WTC11 (cell line): ENCODE data around the gene CXCL5.

Experiments
- CREM ChIP-seq: sonication (generic); formaldehyde crosslinking; IDR thresholded peaks from 2 replicates; pipeline ENCODE4 v1.8.1; 2022; ENCODE audit warnings: mild to moderate bottlenecking, missing genetic modification reagents, moderate library complexity
- ETV6 ChIP-seq: sonication (generic); formaldehyde crosslinking; IDR thresholded peaks from 2 replicates; pipeline ENCODE4 v1.8.1; 2022; ENCODE audit warnings: mild to moderate bottlenecking, missing genetic modification reagents
- FOXP1 ChIP-seq: sonication (generic); formaldehyde crosslinking; IDR thresholded peaks from 2 replicates; pipeline ENCODE4 v1.8.0; 2022; ENCODE audit warnings: missing genetic modification reagents, mild to moderate bottlenecking, moderate library complexity, borderline replicate concordance
- GABPB1 ChIP-seq: sonication (generic); formaldehyde crosslinking; IDR thresholded peaks from 2 replicates; pipeline ENCODE4 v1.8.1; 2023; ENCODE audit warnings: mild to moderate bottlenecking, missing genetic modification reagents
- NR1H2 ChIP-seq: sonication (generic); formaldehyde crosslinking; IDR thresholded peaks from 2 replicates; pipeline ENCODE4 v1.9.0; 2021; ENCODE audit warnings: mild to moderate bottlenecking, moderate library complexity, missing genetic modification reagents
- NR2C2 ChIP-seq: sonication (generic); formaldehyde crosslinking; IDR thresholded peaks from 2 replicates; pipeline ENCODE4 v1.8.0; 2022; ENCODE audit warnings: mild to moderate bottlenecking, missing genetic modification reagents
- NR3C1 ChIP-seq: sonication (generic); formaldehyde crosslinking; conservative IDR thresholded peaks from 2 replicates; pipeline ENCODE4 v1.8.1; 2023; ENCODE audit warnings: low read depth, mild to moderate bottlenecking, missing genetic modification reagents
- TEAD4 ChIP-seq: sonication (generic); formaldehyde crosslinking; IDR thresholded peaks from 2 replicates; pipeline ENCODE4 v1.8.0; 2022; ENCODE audit warnings: mild to moderate bottlenecking, missing genetic modification reagents
- ZNF263 ChIP-seq: sonication (generic); formaldehyde crosslinking; IDR thresholded peaks from 2 replicates; pipeline ENCODE4 v1.8.1; 2022; ENCODE audit warnings: low read depth, mild to moderate bottlenecking, moderate library complexity, missing genetic modification reagents
- TF ChIP-seq, protein P1 (sequence below): sonication (generic); formaldehyde crosslinking; IDR thresholded peaks from 2 replicates; pipeline ENCODE4 v1.8.0; 2022; ENCODE audit warnings: mild to moderate bottlenecking, missing genetic modification reagents
- TF ChIP-seq, protein P2 (sequence below): fragments of 200-600 bp; IDR thresholded peaks from 2 replicates; pipeline ENCODE4 v1.8.0; 2022; ENCODE audit warnings: antibody characterized with exemption
- TF ChIP-seq, protein P3 (sequence below): sonication (generic); formaldehyde crosslinking; IDR thresholded peaks from 2 replicates; pipeline ENCODE4 v1.8.0; 2022; ENCODE audit warnings: mild to moderate bottlenecking, missing genetic modification reagents
- TF ChIP-seq, protein P4 (sequence below): sonication (generic); formaldehyde crosslinking; IDR thresholded peaks from 2 replicates; pipeline ENCODE4 v1.8.1; 2023; ENCODE audit warnings: mild to moderate bottlenecking, missing genetic modification reagents, moderate library complexity

DNA sequence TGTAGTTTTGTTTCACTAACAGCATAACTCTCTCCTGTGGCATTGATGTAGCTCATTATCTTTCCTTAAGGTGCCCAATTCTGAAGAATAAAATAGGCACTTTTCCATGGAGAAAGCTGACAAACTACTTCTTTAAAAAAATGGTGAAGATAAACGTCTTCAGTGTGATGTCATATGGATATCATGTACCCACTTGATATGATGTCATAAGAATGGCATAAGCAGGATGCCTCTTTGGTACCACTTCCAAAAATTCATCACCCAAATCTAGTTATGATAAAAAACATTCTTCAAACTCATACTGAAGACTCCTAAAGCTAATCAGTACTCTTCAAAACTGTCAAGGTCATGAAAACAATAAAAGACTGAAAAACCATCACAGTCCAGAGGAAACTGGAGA lies 42.9 kb upstream of the CXCL5 start:
- TF ChIP-seq, protein P1, sequence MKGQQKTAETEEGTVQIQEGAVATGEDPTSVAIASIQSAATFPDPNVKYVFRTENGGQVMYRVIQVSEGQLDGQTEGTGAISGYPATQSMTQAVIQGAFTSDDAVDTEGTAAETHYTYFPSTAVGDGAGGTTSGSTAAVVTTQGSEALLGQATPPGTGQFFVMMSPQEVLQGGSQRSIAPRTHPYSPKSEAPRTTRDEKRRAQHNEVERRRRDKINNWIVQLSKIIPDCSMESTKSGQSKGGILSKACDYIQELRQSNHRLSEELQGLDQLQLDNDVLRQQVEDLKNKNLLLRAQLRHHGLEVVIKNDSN = no peak
- TF ChIP-seq, protein P2, sequence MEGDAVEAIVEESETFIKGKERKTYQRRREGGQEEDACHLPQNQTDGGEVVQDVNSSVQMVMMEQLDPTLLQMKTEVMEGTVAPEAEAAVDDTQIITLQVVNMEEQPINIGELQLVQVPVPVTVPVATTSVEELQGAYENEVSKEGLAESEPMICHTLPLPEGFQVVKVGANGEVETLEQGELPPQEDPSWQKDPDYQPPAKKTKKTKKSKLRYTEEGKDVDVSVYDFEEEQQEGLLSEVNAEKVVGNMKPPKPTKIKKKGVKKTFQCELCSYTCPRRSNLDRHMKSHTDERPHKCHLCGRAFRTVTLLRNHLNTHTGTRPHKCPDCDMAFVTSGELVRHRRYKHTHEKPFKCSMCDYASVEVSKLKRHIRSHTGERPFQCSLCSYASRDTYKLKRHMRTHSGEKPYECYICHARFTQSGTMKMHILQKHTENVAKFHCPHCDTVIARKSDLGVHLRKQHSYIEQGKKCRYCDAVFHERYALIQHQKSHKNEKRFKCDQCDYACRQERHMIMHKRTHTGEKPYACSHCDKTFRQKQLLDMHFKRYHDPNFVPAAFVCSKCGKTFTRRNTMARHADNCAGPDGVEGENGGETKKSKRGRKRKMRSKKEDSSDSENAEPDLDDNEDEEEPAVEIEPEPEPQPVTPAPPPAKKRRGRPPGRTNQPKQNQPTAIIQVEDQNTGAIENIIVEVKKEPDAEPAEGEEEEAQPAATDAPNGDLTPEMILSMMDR = no peak
- TF ChIP-seq GABPB1 (CRISPR knock-in tag) (no peak), NR1H2 (CRISPR knock-in tag) (no peak), FOXP1 (CRISPR knock-in tag) (no peak), ETV6 (no peak), TEAD4 (CRISPR knock-in tag) (no peak), NR3C1 (CRISPR knock-in tag) (no peak), CREM (CRISPR knock-in tag) (no peak), NR2C2 (CRISPR knock-in tag) (no peak), ZNF263 (CRISPR knock-in tag) (no peak)
- TF ChIP-seq, protein P3, sequence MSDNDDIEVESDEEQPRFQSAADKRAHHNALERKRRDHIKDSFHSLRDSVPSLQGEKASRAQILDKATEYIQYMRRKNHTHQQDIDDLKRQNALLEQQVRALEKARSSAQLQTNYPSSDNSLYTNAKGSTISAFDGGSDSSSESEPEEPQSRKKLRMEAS (CRISPR knock-in tag) = no peak
- TF ChIP-seq, protein P4, sequence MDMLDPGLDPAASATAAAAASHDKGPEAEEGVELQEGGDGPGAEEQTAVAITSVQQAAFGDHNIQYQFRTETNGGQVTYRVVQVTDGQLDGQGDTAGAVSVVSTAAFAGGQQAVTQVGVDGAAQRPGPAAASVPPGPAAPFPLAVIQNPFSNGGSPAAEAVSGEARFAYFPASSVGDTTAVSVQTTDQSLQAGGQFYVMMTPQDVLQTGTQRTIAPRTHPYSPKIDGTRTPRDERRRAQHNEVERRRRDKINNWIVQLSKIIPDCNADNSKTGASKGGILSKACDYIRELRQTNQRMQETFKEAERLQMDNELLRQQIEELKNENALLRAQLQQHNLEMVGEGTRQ = no peak
